Transverse colon (tissue), 4 donors: Measurements from ENCODE around the gene GAS7. TPM values are rescaled to one million over a fixed set of nuclear protein-coding genes. Genes with fewer than 3 reads are reported as not detected.

Source experiments
- DNase-seq: peaks from one replicate; pipeline ENCODE4 v3.0.0-alpha.2; 2019
- H3K27ac ChIP-seq, 4 donors: fragments of 200-600 bp; sonication (generic); 2 replicates each; pipeline ENCODE4 v1.5.1; 2016 to 2018; ENCODE audit warnings: inconsistent platforms in 4 of 4
- H3K27me3 ChIP-seq: fragments of 200-600 bp; sonication (generic); 2 replicates; pipeline ENCODE4 v1.5.1; 2017; ENCODE audit warnings: inconsistent platforms
- H3K36me3 ChIP-seq, 4 donors: fragments of 200-600 bp; sonication (generic); 2 replicates each; pipeline ENCODE4 v1.5.1; 2017 to 2019; ENCODE audit warnings: inconsistent platforms in 4 of 4
- H3K4me1 ChIP-seq, 4 donors: fragments of 200-600 bp; sonication (generic); 2 replicates each; pipeline ENCODE4 v1.5.1; 2017 to 2020; ENCODE audit warnings: inconsistent platforms in 4 of 4
- H3K4me3 ChIP-seq, 4 donors: fragments of 200-600 bp; sonication (generic); 1 replicate in 1 of 4; 2 replicates in 3 of 4; pipeline versions ENCODE4 v1.5.1 to v1.6.1; 2017 to 2019; ENCODE audit warnings: inconsistent platforms in 4 of 4
- H3K9me3 ChIP-seq, 2 donors: fragments of 200-600 bp; sonication (generic); 2 replicates each; pipeline ENCODE4 v1.5.1; 2017 to 2019; ENCODE audit warnings: inconsistent platforms in 2 of 2
- EP300 ChIP-seq: sonication (generic); formaldehyde crosslinking; IDR thresholded peaks from one replicate; pipeline ENCODE4 v1.6.1; 2017; ENCODE audit warnings: antibody characterized with exemption, low read depth
- POLR2A ChIP-seq: fragments of 450-650 bp; IDR thresholded peaks from one replicate; pipeline ENCODE4 v1.6.1; 2016; ENCODE audit warnings: antibody characterized with exemption, mild to moderate bottlenecking, moderate library complexity
- POLR2AphosphoS5 ChIP-seq, 3 donors: sonication (generic); formaldehyde crosslinking; IDR thresholded peaks; one replicate each; pipeline ENCODE4 v1.6.1; 2016; ENCODE audit warnings: antibody characterized with exemption in 3 of 3
- WGBS, 2 donors: methylation state at CpG; one replicate each; pipeline ENCODE4 v1.1.5; 2018; ENCODE audit warnings: low coverage in 1 of 2; 5-methylcytosine and 5-hydroxymethylcytosine counted together
- in situ Hi-C, 4 donors: fragments of 200-750 bp; cut with MboI; loops; one replicate each; pipeline versions ENCODE4 v1.15.0 to v1.15.1; 2017; ENCODE audit warnings: low sequenced_read_pairs in 3 of 4, low pct_ligation_motif_present in 1 of 4, low pct_unique_long_range_greater_than_20kb in 1 of 4
- intact Hi-C: fragments of 100-400 bp; cut with DNase I; formaldehyde crosslinking; loops from one replicate; pipeline ENCODE4 v1.15.1; 2023; ENCODE audit warnings: low total_unique reads
- total RNA-seq, 4 donors: library from RNA; depleted of rRNA; stranded (reverse); fragments of >200 nt; gene quantifications; one replicate each; pipeline ENCODE4 v1.1.0, GENCODE V29; 2016
- TF ChIP-seq, protein P1 (sequence below), 5 experiments: fragments of 200-600 bp in 3 of 5; fragments of 450-650 bp in 2 of 5; sonication (generic) in 3 of 5; IDR thresholded peaks; 1 replicate in 2 of 5; 2 replicates in 3 of 5; pipeline ENCODE4 v1.5.1; 2016 to 2017; ENCODE audit warnings: antibody characterized with exemption in 5 of 5, inconsistent platforms in 3 of 5, mild to moderate bottlenecking in 2 of 5, moderate library complexity in 1 of 5

Gene GAS7
- total RNA-seq, 4 donors from 2014 or later: 9.2 to 59.1 (median 15.2) TPM

DNA sequence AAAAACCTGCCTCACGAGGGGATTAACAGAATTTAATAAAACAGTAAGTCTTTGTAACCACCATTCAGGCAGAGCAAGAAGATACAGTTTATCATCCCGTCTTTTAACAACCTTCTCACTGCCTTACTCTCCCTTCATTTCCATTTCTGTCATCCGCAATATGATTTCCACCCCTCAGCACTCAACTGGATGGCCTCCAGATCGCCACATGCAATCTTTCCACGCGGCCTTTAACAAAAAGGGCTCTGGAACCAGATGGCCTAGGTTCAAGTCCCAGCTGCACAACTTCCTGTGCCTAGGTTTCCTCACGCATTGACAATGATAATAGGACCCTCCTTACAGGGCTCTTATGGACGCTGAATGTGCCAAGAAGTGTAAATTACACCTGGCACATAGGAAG, 103.6 kb downstream of the GAS7 start:
- Histone ChIP-seq H3K27me3 (no peaks in the 10 kb centered on the region), H3K36me3 (no peaks in the 10 kb centered on the region), H3K4me3 (no peak overlapping the region), H3K27ac (peak overlapping the region; percentile 32 to 57 (median 48)), H3K4me1 (no peaks in the 10 kb centered on the region), H3K9me3 (no peaks in the 10 kb centered on the region)
- DNase-seq: no peak
- intact Hi-C loops (no loop called here), in situ Hi-C loops (no loop called here)
- 64% methylated on average over 8 of the region's 8 CpGs for WGBS, 2 donors
- TF ChIP-seq, protein P1, sequence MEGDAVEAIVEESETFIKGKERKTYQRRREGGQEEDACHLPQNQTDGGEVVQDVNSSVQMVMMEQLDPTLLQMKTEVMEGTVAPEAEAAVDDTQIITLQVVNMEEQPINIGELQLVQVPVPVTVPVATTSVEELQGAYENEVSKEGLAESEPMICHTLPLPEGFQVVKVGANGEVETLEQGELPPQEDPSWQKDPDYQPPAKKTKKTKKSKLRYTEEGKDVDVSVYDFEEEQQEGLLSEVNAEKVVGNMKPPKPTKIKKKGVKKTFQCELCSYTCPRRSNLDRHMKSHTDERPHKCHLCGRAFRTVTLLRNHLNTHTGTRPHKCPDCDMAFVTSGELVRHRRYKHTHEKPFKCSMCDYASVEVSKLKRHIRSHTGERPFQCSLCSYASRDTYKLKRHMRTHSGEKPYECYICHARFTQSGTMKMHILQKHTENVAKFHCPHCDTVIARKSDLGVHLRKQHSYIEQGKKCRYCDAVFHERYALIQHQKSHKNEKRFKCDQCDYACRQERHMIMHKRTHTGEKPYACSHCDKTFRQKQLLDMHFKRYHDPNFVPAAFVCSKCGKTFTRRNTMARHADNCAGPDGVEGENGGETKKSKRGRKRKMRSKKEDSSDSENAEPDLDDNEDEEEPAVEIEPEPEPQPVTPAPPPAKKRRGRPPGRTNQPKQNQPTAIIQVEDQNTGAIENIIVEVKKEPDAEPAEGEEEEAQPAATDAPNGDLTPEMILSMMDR (IDR thresholded peaks at IDR 0.05): no peak
- peak in 1 of 3 donors; percentile 4 for TF ChIP-seq POLR2AphosphoS5 (IDR thresholded peaks at IDR 0.05)

DNA sequence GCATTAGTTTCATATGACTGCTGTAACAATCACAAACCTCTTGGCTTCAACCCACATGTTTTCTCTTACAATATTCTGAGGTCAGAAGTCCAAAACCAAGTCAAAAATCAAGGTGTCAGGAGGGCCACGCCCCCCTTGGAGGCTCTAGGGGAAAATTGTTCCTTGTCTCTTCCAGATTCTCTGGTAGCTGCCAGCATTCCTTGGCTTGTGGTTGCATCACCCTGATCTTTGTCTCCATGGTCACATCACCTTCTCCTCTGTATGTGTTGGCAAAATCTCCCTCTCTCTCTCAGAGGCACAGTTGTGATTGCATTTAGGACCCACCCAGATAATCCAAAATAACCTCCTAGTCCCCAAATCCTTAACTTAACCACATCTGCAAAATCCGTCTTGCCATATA, 105.8 kb downstream of the GAS7 start:
- Histone ChIP-seq H3K4me3 (no peak overlapping the region), H3K27me3 (no peaks in the 10 kb centered on the region), H3K9me3 (no peaks in the 10 kb centered on the region), H3K4me1 (peaks cover 0 to 12% (median 5%) of the 10 kb centered on the region in 4 donors), H3K36me3 (no peaks in the 10 kb centered on the region), H3K27ac (no peak overlapping the region)
- TF ChIP-seq POLR2A (no peak), POLR2AphosphoS5 (IDR thresholded peaks at IDR 0.05) (no peak), EP300 (no peak)
- TF ChIP-seq, protein P1 (IDR thresholded peaks at IDR 0.05): no peak
- intact Hi-C loops (no loop called here), in situ Hi-C loops (no loop called here)
- 71 to 78% methylated on average over 1 to 2 of the region's 2 CpGs for WGBS, 2 donors
- no peak for DNase-seq

DNA sequence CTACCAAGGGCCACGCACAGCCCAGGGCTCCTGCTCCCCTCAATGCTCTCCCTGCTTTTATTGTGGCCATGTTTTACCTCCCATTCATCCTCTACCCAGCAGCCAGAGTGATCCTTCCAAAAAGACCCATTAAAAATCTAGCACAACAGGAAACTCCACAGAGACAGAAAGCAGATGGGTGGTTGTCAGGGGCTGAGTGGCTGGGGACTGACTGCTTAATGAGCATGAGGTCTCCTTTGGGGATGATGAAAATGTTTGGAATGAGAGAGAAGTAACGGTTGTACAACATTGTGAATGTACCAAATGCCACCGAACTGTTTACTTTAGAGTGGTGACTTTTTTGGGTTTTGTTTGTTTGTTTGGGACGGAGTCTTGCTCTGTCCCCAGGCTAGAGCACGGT, 107.4 kb downstream of the GAS7 start:
- H3K4me3 ChIP-seq: no peak overlapping the region
- intact Hi-C loops: no loop called here
- 84% methylated on average over 5 of the region's 5 CpGs; no CpG with 5 or more reads in 1 of the 2 donors for WGBS, 2 donors
- H3K27me3 ChIP-seq: no peaks in the 10 kb centered on the region
- TF ChIP-seq POLR2A: no peak
- in situ Hi-C loops: no loop called here
- H3K27ac ChIP-seq: no peak overlapping the region
- H3K4me1 ChIP-seq: peaks cover 0 to 17% (median 7%) of the 10 kb centered on the region in 4 donors
- no peak for DNase-seq
- no peaks in the 10 kb centered on the region for H3K36me3 ChIP-seq
- H3K9me3 ChIP-seq: no peaks in the 10 kb centered on the region

DNA sequence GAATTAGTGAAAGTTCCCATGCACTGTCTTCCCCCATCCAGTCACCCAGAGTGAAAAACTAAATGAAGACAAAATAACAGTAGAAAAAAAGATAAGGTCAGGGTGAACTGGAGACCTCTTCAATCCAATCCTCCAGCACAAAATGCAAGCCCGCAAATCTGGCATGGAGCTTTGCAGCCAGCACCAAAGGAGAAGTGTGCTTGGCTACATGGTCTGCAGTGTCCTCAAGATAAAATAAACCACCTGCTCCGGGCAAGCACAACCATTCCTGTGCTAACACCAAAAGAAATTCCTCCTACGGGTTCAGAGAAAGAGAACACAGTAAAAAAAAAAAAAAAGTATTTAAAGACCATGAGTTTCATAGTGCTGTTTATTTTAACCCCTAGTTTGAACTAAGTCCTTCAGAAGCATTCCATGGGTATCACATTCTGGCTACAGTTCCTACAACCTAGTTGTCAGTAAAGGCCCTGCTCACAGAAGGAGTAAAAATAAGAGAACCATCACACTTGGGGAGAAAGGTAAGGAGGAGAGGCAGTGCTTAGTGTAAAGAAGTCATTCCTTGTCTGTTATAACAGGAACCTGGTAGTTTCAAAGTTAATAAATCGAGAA, 109.1 kb downstream of the GAS7 start:
- intact Hi-C loops: no loop called here
- TF ChIP-seq EP300 (no peak), POLR2AphosphoS5 (IDR thresholded peaks at IDR 0.05) (no peak), POLR2A (no peak)
- TF ChIP-seq, protein P1 (IDR thresholded peaks at IDR 0.05): no peak
- Histone ChIP-seq H3K4me1 (peaks cover 0 to 17% (median 7%) of the 10 kb centered on the region in 4 donors), H3K27me3 (no peaks in the 10 kb centered on the region), H3K36me3 (no peaks in the 10 kb centered on the region), H3K4me3 (no peak overlapping the region), H3K27ac (peak overlapping the region in 2 of 4 donors; percentile 2 to 18), H3K9me3 (no peaks in the 10 kb centered on the region)
- in situ Hi-C loops: no loop called here
- WGBS, 2 donors: 58 to 64% methylated on average over 4 of the region's 4 CpGs
- DNase-seq: no peak

DNA sequence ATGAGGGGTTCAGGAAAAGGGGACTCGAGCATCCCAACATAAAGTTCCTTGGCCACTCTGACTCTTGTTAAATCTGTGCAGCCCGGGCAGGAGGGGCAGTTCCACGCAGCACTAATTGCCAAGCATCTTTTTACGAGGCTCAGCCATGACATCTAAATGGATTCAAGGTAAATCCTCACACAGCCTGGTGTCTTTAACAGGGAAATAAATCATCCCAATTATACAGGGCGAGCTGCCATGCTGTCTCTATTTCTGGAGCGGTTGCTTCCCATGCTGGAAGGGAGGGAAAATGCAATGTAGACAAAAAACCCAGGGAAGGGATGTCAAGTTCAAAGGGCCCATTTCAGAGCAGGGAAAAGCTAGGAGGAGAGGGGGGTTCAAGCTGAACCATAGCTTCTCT, 110.0 kb downstream of the GAS7 start:
- peak overlapping the region in 1 of 4 donors; percentile 2 for H3K27ac ChIP-seq
- H3K9me3 ChIP-seq: no peaks in the 10 kb centered on the region
- 70 to 83% methylated on average over 2 to 6 of the region's 6 CpGs for WGBS, 2 donors
- H3K27me3 ChIP-seq: no peaks in the 10 kb centered on the region
- no peaks in the 10 kb centered on the region for H3K36me3 ChIP-seq
- in situ Hi-C loops: no loop called here
- no peak overlapping the region for H3K4me3 ChIP-seq
- no peak for DNase-seq
- H3K4me1 ChIP-seq: peaks cover 0 to 17% (median 7%) of the 10 kb centered on the region in 4 donors
- intact Hi-C loops: no loop called here
- TF ChIP-seq EP300: no peak
- TF ChIP-seq POLR2AphosphoS5 (IDR thresholded peaks at IDR 0.05): peak in 2 of 3 donors; percentile 42 to 51
- no peak for TF ChIP-seq POLR2A
- TF ChIP-seq, protein P1 (IDR thresholded peaks at IDR 0.05): no peak
